OCI-LY1 (cell line): Measurements from ENCODE around the gene PPFIA1.

Source experiments
- EZH2 ChIP-seq: fragments of 200-600 bp; sonication (generic), shearing (Covaris generic); IDR thresholded peaks from 2 replicates; pipeline ENCODE4 v1.8.0; 2017; ENCODE audit warnings: borderline replicate concordance, mixed run types, mild to moderate bottlenecking, antibody characterized with exemption, low read length, moderate library complexity, mixed read lengths
- TF ChIP-seq, protein P1 (sequence below): fragments of 200-600 bp; sonication (generic), shearing (Covaris generic); IDR thresholded peaks from 2 replicates; pipeline ENCODE4 v1.5.1; 2017; ENCODE audit warnings: mild to moderate bottlenecking, antibody characterized with exemption, low read length, moderate library complexity, mixed read lengths

DNA sequence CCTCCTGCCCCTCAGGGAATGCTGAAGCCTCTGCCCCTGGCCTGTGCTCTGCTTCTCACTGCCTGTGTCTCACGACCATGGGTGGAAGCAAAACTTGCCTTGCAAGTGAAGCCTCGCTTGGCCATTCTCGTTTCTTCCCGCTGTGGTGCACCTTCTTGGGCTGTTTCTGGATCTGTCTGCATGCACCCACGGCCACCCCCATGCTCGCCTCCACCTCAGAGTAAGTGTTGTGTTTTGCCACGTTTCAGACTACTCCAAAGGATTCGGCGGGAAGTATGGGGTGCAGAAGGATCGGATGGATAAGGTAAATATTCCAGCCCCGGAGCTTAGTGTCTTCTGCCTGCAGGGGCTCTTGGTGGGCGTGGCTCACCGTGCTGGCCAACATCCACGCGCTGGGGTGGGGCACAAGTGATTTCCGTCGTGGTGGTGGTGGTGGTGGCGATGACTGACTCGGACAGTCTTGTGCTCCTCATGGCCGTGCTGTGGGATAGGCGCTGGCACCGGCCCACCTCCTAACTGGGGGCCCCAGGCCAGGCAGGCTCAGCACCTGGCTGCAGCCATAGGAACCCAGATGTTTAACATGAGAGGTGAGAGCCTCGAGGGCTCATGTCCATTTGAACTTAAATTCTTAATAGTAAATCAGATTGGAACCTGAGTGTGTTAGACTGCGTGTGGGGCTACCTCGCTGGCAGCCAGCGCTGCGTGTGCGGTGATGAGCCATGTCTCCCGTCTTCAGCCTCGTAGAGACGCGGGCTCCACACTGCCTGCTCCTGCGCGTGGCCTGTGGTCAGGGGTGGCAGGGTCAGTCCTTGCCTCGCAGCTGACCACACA is 152.4 kb downstream of the PPFIA1 start:
- TF ChIP-seq, protein P1, sequence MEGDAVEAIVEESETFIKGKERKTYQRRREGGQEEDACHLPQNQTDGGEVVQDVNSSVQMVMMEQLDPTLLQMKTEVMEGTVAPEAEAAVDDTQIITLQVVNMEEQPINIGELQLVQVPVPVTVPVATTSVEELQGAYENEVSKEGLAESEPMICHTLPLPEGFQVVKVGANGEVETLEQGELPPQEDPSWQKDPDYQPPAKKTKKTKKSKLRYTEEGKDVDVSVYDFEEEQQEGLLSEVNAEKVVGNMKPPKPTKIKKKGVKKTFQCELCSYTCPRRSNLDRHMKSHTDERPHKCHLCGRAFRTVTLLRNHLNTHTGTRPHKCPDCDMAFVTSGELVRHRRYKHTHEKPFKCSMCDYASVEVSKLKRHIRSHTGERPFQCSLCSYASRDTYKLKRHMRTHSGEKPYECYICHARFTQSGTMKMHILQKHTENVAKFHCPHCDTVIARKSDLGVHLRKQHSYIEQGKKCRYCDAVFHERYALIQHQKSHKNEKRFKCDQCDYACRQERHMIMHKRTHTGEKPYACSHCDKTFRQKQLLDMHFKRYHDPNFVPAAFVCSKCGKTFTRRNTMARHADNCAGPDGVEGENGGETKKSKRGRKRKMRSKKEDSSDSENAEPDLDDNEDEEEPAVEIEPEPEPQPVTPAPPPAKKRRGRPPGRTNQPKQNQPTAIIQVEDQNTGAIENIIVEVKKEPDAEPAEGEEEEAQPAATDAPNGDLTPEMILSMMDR: no peak
- no peak for TF ChIP-seq EZH2
